Measurements from ENCODE around the gene MYO1E. TPM values are rescaled to one million over a fixed set of nuclear protein-coding genes. Genes with fewer than 3 reads are reported as not detected.

The MYO1E gene
- polyA plus RNA-seq, 2 donors: 39.6 to 43.3 TPM

DNA sequence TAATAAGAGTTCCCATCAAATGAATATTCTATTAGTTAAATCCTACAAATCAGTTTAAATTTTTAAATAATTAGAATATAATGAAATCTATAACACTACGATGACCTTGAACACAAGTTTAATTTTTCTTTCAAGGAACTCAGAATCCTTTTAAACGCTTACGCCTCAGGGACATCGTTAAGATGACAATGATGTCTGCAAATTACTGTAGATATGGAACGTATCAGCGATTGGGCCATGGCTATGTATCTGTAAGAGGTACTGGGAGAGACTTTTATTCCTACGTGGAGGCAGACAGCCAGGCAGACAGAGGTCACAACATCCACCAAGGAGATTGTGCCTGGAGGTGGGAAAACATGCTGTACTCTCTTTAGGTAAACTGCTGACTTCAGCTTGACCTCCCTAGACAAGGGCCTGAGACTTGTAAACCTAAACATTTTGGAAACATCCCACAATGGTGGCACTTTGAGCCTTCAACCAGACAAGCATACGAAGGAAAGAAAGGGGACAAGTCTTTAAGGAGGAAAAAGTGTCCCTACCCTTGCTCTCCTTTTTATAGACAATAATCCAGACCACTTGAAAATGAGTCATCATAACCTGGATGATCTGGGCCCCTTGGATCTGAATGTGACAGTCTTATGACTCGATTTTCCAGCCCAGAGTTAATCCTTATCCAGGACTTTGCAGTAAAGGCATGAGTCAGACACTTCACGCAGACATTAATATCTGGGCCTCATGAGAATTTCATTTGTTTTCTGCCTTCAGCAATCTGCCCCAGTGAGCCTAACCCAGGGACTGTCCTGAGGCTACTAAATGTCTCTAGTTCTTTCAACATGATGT, 172.8 kb downstream of the MYO1E start:
- H3K36me3 ChIP-seq (ENCODE audit: control insufficient read depth in 2 of 2, insufficient read depth in 2 of 2, low read length in 1 of 2): peaks cover 8 to 11% of the 10 kb centered on the region in 2 donors
- no peaks in the 10 kb centered on the region for H3K4me1 ChIP-seq (ENCODE audit: control insufficient read depth in 2 of 2, insufficient read depth in 2 of 2, low read length in 1 of 2)
- no peaks in the 10 kb centered on the region for H3K27me3 ChIP-seq (ENCODE audit: control insufficient read depth in 1 of 2, insufficient read depth in 2 of 2, low read length in 2 of 2)
- no peak overlapping the region for H3K4me3 ChIP-seq (ENCODE audit: low read depth in 1 of 2, low read length in 2 of 2)
- H3K9me3 ChIP-seq (ENCODE audit: control insufficient read depth in 2 of 2, insufficient read depth in 1 of 2, low read depth in 1 of 2, low read length in 1 of 2): no peaks in the 10 kb centered on the region
- 78 to 84% methylated on average over 10 of the region's 10 CpGs for WGBS, 2 donors
- H3K27ac ChIP-seq (ENCODE audit: low read depth in 2 of 2, low read length in 1 of 2): peak overlapping the region; percentile 11 to 74

DNA sequence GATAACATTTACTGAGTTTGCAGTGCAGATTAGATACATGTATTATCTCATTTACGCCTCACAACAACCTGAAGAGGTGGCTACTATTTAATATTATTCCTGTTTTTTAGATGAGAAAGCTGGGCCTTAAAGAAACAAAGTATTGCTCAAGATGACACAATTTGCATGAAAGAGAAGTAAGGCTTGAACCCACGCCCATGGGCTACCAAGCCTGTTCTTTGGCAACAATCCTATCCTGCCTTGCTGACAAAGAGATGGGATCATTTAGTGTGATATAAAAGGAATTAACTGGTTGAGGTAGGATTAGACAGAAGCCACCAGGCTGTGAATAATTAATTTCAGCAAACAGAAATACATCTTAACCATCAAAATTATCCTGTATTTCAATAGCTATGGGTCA, 175.2 kb downstream of the MYO1E start:
- 69 to 79% methylated on average over 2 of the region's 2 CpGs for WGBS, 2 donors
- Histone ChIP-seq H3K4me3 (ENCODE audit: low read depth in 1 of 2, low read length in 2 of 2) (no peak overlapping the region), H3K36me3 (ENCODE audit: control insufficient read depth in 2 of 2, insufficient read depth in 2 of 2, low read length in 1 of 2) (peaks cover 0 to 14% of the 10 kb centered on the region in 2 donors), H3K27ac (ENCODE audit: low read depth in 2 of 2, low read length in 1 of 2) (peak overlapping the region in 1 of 2 donors; percentile 8), H3K9me3 (ENCODE audit: control insufficient read depth in 2 of 2, insufficient read depth in 1 of 2, low read depth in 1 of 2, low read length in 1 of 2) (no peaks in the 10 kb centered on the region), H3K27me3 (ENCODE audit: control insufficient read depth in 1 of 2, insufficient read depth in 2 of 2, low read length in 2 of 2) (no peaks in the 10 kb centered on the region), H3K4me1 (ENCODE audit: control insufficient read depth in 2 of 2, insufficient read depth in 2 of 2, low read length in 1 of 2) (no peaks in the 10 kb centered on the region)

DNA sequence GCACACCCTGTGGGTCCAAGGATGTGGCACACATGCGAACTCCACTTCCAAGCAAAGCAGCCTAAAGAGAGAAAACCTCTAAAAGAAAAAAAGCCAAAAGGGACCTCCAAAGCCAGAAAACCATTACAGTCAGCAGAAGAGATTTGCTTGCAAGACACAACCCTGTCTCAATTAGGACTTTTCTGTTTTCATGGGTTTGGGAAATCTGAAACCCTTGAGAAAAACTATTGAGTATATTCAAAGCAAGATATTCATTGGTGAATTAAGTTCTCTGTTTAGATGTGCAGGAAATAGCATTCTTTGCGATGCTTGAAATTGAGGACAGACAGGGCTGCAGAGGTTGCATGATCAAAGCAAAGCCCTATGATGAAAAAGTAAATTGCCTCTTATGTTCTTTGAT, 176.3 kb downstream of the MYO1E start:
- no peaks in the 10 kb centered on the region for H3K27me3 ChIP-seq (ENCODE audit: control insufficient read depth in 1 of 2, insufficient read depth in 2 of 2, low read length in 2 of 2)

DNA sequence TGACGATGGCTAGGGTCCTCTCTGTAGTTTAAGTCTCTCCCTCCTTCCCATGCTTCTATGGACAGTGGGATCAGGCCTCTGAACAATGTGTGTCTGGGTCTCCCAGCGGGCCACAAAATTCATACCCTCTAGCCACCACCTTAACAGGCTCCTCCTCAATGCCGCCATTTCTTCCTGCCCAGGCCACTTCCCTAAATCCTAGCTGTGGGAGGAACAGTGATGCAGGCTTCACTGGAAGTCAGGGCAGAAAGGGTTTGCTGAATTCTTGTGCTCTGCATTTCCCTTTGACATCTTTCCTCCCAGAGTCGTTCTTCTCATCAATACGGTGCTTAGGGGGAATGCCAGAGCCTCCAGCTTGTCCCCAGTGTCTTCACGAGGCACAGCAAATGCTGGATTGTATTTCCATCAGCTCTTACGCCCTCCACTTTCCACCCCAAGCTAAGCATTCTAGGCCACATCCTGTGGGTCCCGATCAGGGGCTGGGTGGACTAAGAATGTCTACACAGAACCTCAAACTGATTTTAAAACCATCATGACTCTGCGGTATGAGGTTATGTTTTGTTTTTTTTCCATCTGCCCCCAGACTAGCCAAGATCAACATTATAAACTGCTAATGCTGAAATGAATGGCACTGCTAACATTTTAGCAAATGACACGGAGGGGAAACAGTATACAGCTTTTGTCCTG, 177.9 kb downstream of the MYO1E start:
- H3K9me3 ChIP-seq (ENCODE audit: control insufficient read depth in 2 of 2, insufficient read depth in 1 of 2, low read depth in 1 of 2, low read length in 1 of 2): no peaks in the 10 kb centered on the region
- no peaks in the 10 kb centered on the region for H3K27me3 ChIP-seq (ENCODE audit: control insufficient read depth in 1 of 2, insufficient read depth in 2 of 2, low read length in 2 of 2)
- H3K27ac ChIP-seq (ENCODE audit: low read depth in 2 of 2, low read length in 1 of 2): no peak overlapping the region
- H3K4me3 ChIP-seq (ENCODE audit: low read depth in 1 of 2, low read length in 2 of 2): no peak overlapping the region
- peaks cover 0 to 14% of the 10 kb centered on the region in 2 donors for H3K36me3 ChIP-seq (ENCODE audit: control insufficient read depth in 2 of 2, insufficient read depth in 2 of 2, low read length in 1 of 2)
- peaks cover 0 to 3% of the 10 kb centered on the region in 2 donors for H3K4me1 ChIP-seq (ENCODE audit: control insufficient read depth in 2 of 2, insufficient read depth in 2 of 2, low read length in 1 of 2)
- 85 to 93% methylated on average over 10 of the region's 10 CpGs for WGBS, 2 donors

More for the DNA sequence above, 176.3 kb downstream of the MYO1E start:
- 91 to 94% methylated on average over 2 of the region's 2 CpGs for WGBS, 2 donors
- H3K36me3 ChIP-seq (ENCODE audit: control insufficient read depth in 2 of 2, insufficient read depth in 2 of 2, low read length in 1 of 2): peaks cover 0 to 14% of the 10 kb centered on the region in 2 donors
- peaks cover 0 to 3% of the 10 kb centered on the region in 2 donors for H3K4me1 ChIP-seq (ENCODE audit: control insufficient read depth in 2 of 2, insufficient read depth in 2 of 2, low read length in 1 of 2)
- H3K4me3 ChIP-seq (ENCODE audit: low read depth in 1 of 2, low read length in 2 of 2): no peak overlapping the region
- H3K9me3 ChIP-seq (ENCODE audit: control insufficient read depth in 2 of 2, insufficient read depth in 1 of 2, low read depth in 1 of 2, low read length in 1 of 2): no peaks in the 10 kb centered on the region
- no peak overlapping the region for H3K27ac ChIP-seq (ENCODE audit: low read depth in 2 of 2, low read length in 1 of 2)

DNA sequence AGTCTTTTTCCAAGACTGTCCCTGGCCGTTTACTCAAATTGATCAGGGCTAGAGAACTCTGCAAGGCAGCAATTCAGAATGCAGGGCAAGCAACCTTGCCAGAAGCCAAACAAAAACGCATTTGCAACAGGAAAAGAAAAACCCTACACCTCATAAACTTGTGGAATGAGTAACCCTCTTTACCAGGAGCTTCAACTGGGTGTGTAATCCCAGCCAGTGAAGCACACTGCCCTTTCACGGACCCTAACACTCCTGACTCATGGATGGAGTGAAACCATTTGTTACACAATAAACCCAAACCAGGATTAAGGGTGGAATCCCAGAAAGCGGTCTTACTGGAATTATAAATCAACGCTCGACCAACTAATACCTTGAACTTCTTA, 180.8 kb downstream of the MYO1E start:
- no peaks in the 10 kb centered on the region for H3K27me3 ChIP-seq (ENCODE audit: control insufficient read depth in 1 of 2, insufficient read depth in 2 of 2, low read length in 2 of 2)
- no peak overlapping the region for H3K4me3 ChIP-seq (ENCODE audit: low read depth in 1 of 2, low read length in 2 of 2)
- WGBS, 2 donors: 52 to 64% methylated on average over 6 of the region's 6 CpGs
- H3K9me3 ChIP-seq (ENCODE audit: control insufficient read depth in 2 of 2, insufficient read depth in 1 of 2, low read depth in 1 of 2, low read length in 1 of 2): no peaks in the 10 kb centered on the region
- peaks cover 0 to 14% of the 10 kb centered on the region in 2 donors for H3K36me3 ChIP-seq (ENCODE audit: control insufficient read depth in 2 of 2, insufficient read depth in 2 of 2, low read length in 1 of 2)
- H3K27ac ChIP-seq (ENCODE audit: low read depth in 2 of 2, low read length in 1 of 2): peak overlapping the region; percentile 83 to 89
- peaks cover 0 to 3% of the 10 kb centered on the region in 2 donors for H3K4me1 ChIP-seq (ENCODE audit: control insufficient read depth in 2 of 2, insufficient read depth in 2 of 2, low read length in 1 of 2)

DNA sequence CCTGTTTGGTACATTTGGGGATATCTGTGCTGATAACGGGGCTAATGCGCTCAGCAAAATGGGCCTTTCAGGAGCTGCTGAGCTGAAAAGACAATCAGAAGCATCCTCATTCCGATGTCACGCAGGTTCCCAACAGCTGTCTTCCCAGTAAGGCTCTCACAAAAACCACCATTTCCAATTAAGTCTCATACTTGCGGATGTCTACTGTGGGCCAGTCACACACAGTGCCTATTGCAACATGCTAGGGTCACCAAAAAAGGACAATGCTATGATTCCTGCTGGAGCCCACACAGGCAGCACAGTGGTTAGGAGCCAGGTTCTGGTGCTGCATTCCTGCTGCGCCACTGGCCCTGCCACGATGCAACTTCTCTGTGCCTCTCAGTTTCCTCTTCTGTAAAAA, 182.4 kb downstream of the MYO1E start:
- peaks cover 0 to 16% of the 10 kb centered on the region in 2 donors for H3K36me3 ChIP-seq (ENCODE audit: control insufficient read depth in 2 of 2, insufficient read depth in 2 of 2, low read length in 1 of 2)
- 96% methylated on average over 7 of the region's 7 CpGs for WGBS, 2 donors
- H3K4me3 ChIP-seq (ENCODE audit: low read depth in 1 of 2, low read length in 2 of 2): no peak overlapping the region
- H3K9me3 ChIP-seq (ENCODE audit: control insufficient read depth in 2 of 2, insufficient read depth in 1 of 2, low read depth in 1 of 2, low read length in 1 of 2): no peaks in the 10 kb centered on the region
- peaks cover 0 to 3% of the 10 kb centered on the region in 2 donors for H3K4me1 ChIP-seq (ENCODE audit: control insufficient read depth in 2 of 2, insufficient read depth in 2 of 2, low read length in 1 of 2)
- no peak overlapping the region for H3K27ac ChIP-seq (ENCODE audit: low read depth in 2 of 2, low read length in 1 of 2)
- no peaks in the 10 kb centered on the region for H3K27me3 ChIP-seq (ENCODE audit: control insufficient read depth in 1 of 2, insufficient read depth in 2 of 2, low read length in 2 of 2)

DNA sequence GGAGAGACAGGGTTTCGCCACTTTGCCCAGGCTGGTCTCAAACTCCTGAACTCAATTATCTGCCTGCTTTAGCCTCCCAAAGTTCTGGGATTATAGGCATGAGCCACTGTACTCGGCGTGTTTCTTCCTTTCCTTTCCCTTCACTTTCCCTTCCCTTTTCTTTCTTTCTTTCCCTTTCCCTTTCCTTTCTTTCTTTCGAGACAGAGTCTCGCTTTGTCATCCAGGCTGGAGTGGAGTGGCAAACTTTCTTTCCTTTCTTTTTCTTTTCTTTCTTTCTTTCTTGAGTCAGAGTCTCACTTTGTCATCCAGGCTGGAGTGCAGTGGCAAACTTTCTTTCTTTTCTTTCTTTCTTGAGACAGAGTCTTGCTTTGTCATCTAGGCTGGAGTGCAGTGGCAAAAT, 183.4 kb downstream of the MYO1E start:
- Histone ChIP-seq H3K9me3 (ENCODE audit: control insufficient read depth in 2 of 2, insufficient read depth in 1 of 2, low read depth in 1 of 2, low read length in 1 of 2) (no peaks in the 10 kb centered on the region), H3K4me1 (ENCODE audit: control insufficient read depth in 2 of 2, insufficient read depth in 2 of 2, low read length in 1 of 2) (peaks cover 0 to 3% of the 10 kb centered on the region in 2 donors), H3K27ac (ENCODE audit: low read depth in 2 of 2, low read length in 1 of 2) (no peak overlapping the region), H3K4me3 (ENCODE audit: low read depth in 1 of 2, low read length in 2 of 2) (no peak overlapping the region), H3K36me3 (ENCODE audit: control insufficient read depth in 2 of 2, insufficient read depth in 2 of 2, low read length in 1 of 2) (peaks cover 0 to 10% of the 10 kb centered on the region in 2 donors), H3K27me3 (ENCODE audit: control insufficient read depth in 1 of 2, insufficient read depth in 2 of 2, low read length in 2 of 2) (no peaks in the 10 kb centered on the region)
- 91 to 95% methylated on average over 5 of the region's 5 CpGs for WGBS, 2 donors

DNA sequence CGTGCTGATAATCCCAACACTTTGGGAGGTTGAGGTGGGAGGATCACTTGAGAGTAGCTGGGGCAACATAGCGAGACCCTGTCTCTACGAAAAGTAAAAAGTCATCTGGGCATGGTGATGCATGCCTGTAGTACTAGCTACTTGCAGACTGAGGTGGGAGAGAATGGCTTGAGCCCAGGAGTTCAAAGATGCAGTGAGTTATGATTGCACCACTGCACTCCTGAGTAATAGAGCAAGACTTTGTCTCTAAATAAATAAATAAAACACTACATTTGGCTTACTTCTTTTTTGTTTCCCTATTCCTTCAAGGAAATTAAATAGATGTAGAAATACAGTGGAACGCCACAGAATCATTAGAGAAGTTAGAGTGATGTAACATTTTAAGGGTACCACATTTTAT, 186.2 kb downstream of the MYO1E start:
- H3K27ac ChIP-seq (ENCODE audit: low read depth in 2 of 2, low read length in 1 of 2): no peak overlapping the region
- no peaks in the 10 kb centered on the region for H3K9me3 ChIP-seq (ENCODE audit: control insufficient read depth in 2 of 2, insufficient read depth in 1 of 2, low read depth in 1 of 2, low read length in 1 of 2)
- H3K27me3 ChIP-seq (ENCODE audit: control insufficient read depth in 1 of 2, insufficient read depth in 2 of 2, low read length in 2 of 2): no peaks in the 10 kb centered on the region
- no peaks in the 10 kb centered on the region for H3K4me1 ChIP-seq (ENCODE audit: control insufficient read depth in 2 of 2, insufficient read depth in 2 of 2, low read length in 1 of 2)
- H3K36me3 ChIP-seq (ENCODE audit: control insufficient read depth in 2 of 2, insufficient read depth in 2 of 2, low read length in 1 of 2): peaks cover 3 to 6% of the 10 kb centered on the region in 2 donors
- H3K4me3 ChIP-seq (ENCODE audit: low read depth in 1 of 2, low read length in 2 of 2): no peak overlapping the region
- 91 to 94% methylated on average over 4 of the region's 4 CpGs for WGBS, 2 donors

DNA sequence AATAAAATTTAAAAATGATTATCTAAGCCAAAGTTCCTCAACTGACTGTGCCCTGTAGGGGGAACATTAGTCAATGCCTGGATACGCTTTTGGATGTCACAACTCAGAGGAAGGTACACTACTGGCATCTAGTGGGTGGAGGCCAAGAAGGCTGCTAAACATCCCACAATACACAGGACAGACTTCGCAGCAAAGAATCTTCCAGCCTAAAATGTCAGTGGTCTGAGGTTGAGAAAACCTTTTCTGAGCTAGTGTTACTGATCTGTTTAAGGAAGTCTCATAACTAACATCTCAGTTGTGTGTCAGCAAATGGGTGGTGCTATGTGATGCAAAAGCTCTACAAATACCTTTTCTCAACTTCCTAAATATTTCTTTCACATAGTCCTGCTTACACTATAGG, 186.9 kb downstream of the MYO1E start:
- H3K36me3 ChIP-seq (ENCODE audit: control insufficient read depth in 2 of 2, insufficient read depth in 2 of 2, low read length in 1 of 2): peaks cover 3 to 6% of the 10 kb centered on the region in 2 donors
- no peak overlapping the region for H3K4me3 ChIP-seq (ENCODE audit: low read depth in 1 of 2, low read length in 2 of 2)
- no peaks in the 10 kb centered on the region for H3K4me1 ChIP-seq (ENCODE audit: control insufficient read depth in 2 of 2, insufficient read depth in 2 of 2, low read length in 1 of 2)
- no peaks in the 10 kb centered on the region for H3K27me3 ChIP-seq (ENCODE audit: control insufficient read depth in 1 of 2, insufficient read depth in 2 of 2, low read length in 2 of 2)
- 69 to 70% methylated on average over 2 of the region's 2 CpGs for WGBS, 2 donors
- no peaks in the 10 kb centered on the region for H3K9me3 ChIP-seq (ENCODE audit: control insufficient read depth in 2 of 2, insufficient read depth in 1 of 2, low read depth in 1 of 2, low read length in 1 of 2)
- no peak overlapping the region for H3K27ac ChIP-seq (ENCODE audit: low read depth in 2 of 2, low read length in 1 of 2)
